GM19193 (cell line): ENCODE results near the gene IRX2.

Experiments
- POLR2A ChIP-seq: IDR thresholded peaks from 4 replicates; pipeline ENCODE4 v1.6.1; 2011; ENCODE audit not compliant: insufficient read depth, insufficient read length; ENCODE audit errors: extremely low read depth

IRX2 gene

DNA sequence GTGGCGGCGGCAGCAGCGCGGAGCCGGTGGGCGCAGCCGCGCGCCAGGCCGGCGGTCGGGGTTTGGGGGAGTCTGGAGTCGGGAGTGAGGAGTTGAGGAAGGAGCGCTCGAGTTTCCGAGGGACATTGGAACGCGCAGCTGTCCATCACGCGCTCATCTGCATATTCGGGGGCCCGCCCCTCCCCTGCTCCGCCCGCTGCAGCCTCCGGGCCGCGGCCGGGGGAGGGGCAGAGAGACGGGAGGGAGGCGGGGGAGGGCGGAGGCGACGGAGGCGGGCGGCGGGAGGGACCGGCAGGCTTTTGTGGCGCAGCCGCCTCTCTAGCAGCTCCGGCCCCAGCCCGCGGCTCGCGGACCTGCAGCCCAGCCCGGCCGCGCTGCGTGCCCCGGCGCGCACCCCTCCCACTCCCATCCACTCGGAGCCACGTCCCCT is at the start of gene IRX2:
Gene IRX2 (minus strand): TSS at position 86 of the 430 bp plus-strand sequence. CDS start 264 bp downstream, outside the sequence.
- no peak for TF ChIP-seq POLR2A

DNA sequence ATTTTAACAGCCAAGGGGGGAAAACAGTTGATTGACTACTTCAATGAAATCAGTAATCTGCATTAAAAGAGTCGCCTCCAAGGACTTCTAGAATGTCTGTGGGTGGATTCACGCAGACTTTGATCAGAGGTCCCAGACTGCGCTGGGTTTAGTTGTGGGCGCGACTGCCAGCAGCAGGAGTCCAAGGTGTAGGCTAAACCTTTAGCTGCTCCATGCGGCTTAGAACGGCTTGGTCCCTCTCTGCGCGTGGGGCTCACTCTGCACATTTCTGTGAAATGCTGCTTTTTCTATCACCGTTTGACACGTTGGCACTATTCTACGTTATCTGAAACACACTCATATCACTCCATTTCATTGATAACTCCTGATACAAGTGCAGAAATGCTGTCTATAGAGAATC is 48.6 kb upstream of the IRX2 start:
- TF ChIP-seq POLR2A = no peak

DNA sequence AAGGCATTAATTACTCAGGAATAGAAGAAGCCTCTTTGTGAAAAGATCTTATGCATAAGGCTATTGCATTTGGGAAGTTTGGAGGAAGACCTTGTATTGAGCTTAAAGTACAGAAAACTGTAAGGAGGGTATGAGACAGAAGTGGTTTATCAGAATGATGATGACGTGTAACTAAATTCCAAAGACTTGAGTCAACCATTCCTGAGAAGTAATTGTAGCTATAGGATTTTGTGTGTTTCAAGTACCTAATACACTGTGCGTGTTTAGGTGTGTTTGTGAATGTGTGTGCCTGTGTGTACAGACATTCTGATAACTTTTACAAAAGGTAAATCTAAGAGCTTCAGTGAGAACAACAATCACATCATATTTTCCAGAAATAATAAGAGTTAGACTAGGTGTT is 46.5 kb upstream of the IRX2 start:
- no peak for TF ChIP-seq POLR2A

DNA sequence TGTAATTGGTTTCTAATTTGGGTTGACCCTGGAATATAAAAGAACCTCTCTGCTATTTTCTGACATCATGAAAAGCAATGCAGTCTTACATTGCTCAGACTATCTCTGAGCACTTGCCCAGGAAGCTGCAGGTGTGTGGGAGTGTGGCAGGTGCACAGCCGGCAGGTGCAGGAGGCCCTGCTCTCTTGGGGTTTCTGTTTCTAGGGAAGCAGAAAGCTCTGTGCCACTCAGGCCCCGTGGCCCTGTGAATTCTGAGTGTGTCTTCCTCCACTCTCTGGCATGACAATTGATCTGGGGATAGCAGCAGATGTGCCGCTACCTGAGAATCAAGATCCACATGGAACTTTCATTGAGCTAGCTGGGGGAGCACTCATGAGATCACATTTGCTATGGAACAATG is 45.7 kb upstream of the IRX2 start:
- no peak for TF ChIP-seq POLR2A

DNA sequence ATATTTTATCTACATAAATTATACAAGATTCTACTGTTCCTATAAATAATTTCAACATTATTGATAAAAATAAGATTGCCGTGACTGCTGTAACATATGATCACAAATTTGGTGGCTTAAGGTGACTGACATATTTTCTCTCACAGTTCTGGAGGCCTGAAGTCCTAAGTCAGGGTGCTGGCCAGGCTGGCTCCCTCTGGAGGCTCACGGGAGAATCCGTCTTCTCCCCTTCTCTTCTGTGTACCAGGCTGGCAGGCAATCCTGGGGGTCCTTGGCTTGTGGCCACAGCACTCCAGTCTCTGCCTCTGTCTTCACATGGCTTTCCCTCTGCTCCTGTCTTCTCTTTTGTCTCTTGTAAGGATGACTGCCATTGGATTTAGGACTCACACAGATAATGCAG is 31.7 kb upstream of the IRX2 start:
- TF ChIP-seq POLR2A = no peak

DNA sequence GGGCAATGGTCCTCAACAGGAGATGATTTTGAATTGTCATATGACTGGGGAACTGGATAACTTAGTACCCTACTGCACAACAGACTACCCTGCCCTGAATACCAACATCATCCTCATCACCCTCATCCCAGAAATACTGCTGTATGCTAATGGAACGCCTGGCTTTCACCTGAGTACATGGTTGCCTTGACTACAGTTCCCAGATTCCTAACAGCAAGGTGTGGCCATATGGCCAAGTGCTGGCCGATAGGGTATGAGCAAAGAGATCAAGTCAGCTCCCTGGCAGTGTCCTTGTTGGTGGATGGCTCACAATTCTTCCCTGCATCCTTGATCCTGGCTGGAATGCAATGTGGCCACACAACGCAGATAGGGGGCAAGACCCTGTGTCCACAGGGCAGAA is 31.2 kb upstream of the IRX2 start:
- TF ChIP-seq POLR2A = no peak

DNA sequence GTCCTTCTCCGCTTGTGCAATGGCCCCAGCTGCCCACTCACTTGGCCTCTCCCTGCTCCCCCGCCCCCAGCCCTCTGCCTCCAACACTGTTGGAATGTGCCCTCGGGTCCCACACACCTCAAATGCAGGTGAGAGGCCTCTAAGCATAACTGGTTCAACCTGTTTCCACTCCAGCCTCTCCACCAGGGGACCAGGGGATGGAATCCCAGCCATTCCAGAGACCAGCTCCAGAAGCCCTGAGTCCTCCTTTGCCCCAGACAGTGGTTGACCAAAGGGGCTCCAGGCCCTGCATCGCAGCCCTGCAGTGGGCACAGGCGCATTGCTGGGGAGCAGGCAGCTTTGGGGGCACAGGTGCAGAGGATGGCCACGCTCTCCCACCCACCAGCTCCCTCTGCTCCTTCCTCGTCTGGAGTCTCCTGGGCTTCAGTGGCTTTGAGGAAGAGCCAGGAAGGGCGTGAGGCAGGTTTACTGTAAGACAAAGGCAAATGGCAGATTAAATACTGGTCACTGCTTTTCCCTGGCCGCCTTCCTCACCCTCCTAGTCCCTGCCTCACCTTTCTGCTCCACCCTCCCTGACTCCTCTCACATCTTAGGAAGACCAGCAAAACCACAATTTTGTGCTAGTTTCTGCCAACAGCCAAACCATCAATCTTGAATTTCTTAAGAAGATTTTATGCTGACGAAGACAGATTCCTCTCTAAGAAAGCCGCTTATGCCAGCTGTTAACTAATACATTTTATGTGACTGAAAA is 29.1 kb upstream of the IRX2 start:
- TF ChIP-seq POLR2A = no peak

DNA sequence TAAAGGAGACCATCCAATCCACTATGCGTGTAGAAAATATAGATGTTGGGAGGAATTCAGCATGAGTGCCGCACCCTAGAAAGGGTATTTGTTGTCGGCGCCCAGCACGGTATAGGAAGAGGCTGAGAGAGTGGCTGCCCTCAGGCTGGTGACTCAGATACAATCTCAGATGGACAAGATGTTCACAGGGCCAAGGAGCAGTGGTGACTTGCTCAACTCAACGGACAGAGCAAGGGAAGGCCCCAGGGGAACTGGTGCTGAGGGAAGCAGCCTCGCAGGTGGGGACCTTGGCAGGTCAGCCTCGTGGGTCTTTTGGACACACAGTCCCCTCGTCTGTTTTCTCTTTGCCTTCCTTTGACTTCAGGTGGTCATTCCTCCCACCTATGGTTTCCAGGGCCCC is 28.0 kb upstream of the IRX2 start:
- no peak for TF ChIP-seq POLR2A

DNA sequence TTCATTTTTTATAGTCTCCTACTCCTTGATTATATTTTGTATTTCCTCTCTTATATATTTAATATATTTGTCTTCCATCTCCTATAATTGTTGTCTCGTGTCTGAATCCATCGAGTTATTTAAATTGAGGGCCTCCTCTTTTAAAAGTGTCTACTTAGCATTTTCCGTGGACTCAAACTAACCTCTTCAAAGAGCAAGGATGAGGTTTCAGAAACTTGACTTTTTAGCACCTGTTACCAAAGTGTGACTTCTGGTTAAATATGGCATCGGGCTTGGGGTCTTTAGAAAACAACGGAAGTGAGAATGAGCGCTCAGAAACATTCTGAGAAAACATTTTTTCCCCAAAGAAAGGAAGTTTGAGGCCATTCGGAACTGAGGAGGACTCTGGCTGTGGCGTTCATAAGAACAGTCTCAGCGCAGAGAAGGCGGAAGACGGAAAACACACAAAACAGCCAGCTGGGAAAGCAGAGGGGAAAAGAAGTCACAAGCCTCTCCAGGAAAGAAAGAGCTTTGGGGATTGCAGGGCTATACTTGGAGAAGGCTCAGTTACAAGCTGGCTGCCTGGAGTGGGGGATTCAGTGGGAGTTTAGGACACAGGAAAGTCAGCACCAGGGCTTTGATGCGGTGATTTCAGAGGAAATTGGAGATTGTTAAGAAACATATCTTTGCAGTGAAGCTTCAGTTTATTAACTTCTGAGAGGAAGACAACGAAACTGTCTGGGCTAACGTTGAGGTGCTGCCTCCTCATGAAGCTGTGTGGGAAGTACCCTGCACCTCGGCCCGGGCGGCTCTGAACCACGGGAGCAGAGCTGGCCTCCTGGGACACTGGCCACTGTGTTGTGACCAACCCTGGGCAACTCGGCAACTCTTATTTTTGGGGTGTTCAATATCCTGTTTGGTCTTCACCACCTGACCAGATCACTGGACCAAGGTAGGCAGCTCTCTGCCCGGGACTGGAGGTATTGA is 25.1 kb upstream of the IRX2 start:
- TF ChIP-seq POLR2A = no peak

DNA sequence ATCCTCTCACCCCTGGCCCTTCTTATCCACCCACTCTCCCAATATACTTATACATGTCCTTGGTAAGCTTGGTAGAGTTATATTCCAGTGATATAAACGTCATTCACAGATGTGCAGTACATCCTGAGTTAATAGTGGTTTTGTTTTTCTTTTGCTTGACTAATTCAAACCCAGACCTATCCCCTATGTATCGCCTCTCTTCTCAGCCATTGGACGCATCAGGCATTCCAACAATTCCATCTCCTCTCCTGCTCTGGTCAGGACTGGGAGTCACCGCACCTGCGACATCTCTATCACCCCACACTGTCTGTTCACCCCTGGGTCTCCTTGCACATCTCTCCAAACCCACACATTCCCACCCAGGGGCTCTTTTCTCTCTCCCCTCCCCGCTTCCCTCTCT is 21.9 kb upstream of the IRX2 start:
- no peak for TF ChIP-seq POLR2A

DNA sequence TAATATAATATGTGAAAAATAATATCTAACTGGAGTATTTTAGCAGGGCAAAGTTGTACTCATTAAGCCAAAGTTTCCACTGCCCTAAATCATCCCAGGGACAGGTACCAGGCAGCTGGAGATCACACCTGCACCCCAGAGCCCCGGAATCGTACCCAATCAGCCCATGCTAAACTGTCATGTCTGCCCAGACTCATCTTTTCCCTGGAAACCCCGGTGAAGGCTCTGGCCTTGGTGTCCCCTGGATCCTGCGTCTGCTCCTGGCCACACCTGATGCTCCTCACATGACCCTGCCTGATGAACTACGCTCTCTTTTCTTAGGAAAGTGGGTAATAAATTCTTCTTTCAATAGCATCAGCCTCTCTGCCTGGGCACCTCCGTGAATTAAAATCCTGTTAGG is 15.6 kb upstream of the IRX2 start:
- no peak for TF ChIP-seq POLR2A

DNA sequence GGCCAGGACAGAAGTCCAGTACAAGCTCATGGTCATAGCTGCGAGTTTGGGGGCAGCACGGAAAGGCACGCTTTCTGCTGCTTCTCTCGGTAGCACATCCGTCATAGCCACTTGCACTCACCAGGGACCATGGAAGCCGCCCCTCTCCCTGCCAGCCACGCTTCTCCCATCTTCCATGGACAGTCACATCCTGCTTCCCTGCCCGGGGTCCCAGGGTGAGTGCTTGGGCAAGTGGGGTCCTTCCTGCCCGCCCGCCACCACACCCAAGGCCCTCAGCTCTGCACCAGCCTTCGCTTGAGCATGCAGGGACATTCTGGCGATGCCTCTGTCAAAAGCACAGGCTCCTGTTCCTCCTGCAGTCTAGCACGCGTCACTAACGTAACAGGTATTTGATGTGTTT is 13.1 kb upstream of the IRX2 start:
- TF ChIP-seq POLR2A = no peak

DNA sequence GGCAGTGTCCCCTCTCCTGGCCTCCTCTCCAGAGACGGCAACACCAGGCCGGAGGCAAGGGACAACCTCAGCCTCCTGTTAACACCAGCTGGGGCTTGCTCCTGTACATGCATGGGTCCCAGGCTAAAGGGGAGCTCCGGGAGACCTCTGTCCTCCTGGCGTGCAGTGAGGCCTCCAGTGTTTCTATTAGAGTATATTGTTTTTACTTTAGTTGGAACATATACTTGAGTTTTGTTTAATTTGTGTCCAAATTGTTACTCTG is 12.0 kb upstream of the IRX2 start:
- TF ChIP-seq POLR2A = no peak

DNA sequence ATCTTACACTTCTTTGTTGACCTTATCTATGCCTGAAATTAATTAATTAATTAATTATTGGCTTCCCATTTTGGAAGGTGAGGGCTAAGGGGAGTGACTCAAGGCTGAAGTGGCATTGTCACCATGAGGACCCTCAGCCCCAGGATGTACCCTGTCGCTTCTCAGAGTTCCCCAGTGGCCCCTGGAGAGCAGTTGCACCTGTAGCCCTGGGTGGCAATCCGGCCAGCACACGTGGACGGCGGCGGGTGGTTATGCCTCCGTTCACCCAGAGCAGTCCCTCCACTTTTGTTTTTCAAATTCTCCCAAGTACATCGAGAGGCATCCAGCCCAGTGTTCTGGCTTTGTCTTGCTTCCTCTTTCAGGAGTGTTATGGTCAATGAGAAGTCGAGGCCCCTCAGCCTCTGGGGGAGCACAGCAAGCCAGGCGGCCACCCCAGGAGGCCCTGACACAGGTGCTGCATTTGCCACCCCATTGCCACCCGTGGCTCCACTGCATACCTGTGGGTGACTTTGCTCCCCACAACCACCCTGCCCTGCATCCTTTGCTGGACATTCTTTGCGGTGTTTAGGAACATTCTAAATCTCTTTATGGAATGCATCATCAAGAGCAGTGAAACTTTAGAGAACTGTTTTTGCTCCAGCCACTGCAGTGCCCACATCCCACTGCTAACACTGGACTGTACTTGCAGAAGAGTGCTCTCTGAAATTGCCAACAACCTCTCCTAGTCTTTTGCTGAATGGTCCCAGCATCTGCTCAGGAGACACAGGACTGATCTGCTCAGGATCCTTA is 11.5 kb upstream of the IRX2 start:
- no peak for TF ChIP-seq POLR2A

DNA sequence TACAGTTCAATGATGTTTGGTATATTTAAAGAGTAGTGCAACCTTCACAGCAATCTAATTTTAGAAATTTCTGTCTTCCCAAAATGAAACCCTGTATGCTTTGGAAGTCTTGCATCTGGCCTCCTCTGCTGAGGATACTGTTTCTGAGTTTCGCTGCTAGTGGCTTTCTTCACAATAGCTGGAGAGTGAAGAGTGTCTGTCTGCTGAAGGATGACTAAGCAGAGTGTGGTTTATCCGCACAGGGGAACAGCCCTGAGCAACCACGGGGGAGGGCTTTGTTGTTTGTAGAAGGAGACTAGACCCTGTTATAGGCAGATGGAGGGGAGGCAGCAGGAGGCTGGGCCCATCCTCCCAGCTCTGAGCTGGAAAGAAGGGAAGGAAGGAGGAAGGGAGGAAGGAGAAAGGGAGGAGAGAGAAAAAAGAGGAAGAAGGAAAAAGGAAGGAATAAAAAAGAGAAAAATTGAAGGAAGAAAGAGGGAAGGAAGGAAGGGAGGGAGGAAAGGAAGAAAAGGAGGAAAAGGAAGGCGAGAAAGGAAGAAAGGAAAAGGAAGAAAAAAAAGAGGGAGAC is 10.5 kb upstream of the IRX2 start:
- TF ChIP-seq POLR2A = no peak
